Retina (tissue), 1 donor: ENCODE data around the gene LRIT1.

Experiments
- DNase-seq: peaks from one replicate; pipeline ENCODE4 v3.0.0-alpha.2; 2016

LRIT1 gene

GRCh38 chr10:84254552-84255478, 13.5 kb upstream of the LRIT1 start:
- no peak for DNase-seq

GRCh38 chr10:84248794-84249193, 7.4 kb upstream of the LRIT1 start:
- DNase-seq = no peak

- no peak for DNase-seq
Observed at GRCh38 chr10:84247496-84247895, 6.2 kb upstream of the LRIT1 start.

- peak; percentile 90 for DNase-seq
Observed at GRCh38 chr10:84244651-84245270, 3.4 kb upstream of the LRIT1 start, which contains the start of gene RGR. TSS of gene RGR (plus strand) at chr10:84245053. CDS start at chr10:84245091, 38 bp downstream.

- DNase-seq = no peak
Observed at GRCh38 chr10:84243759-84244158, 2.4 kb upstream of the LRIT1 start.

GRCh38 chr10:84238909-84239308, 2.4 kb downstream of the LRIT1 start:
- DNase-seq = no peak

GRCh38 chr10:84237199-84238051, 3.9 kb downstream of the LRIT1 start:
- peak; percentile 44 for DNase-seq

- no peak for DNase-seq
Observed at GRCh38 chr10:84236807-84237198, 4.5 kb downstream of the LRIT1 start.

- DNase-seq = no peak
Observed at GRCh38 chr10:84235096-84235495, 6.2 kb downstream of the LRIT1 start.

GRCh38 chr10:84234479-84234878, 6.9 kb downstream of the LRIT1 start:
- DNase-seq = no peak

- DNase-seq = no peak
Observed at GRCh38 chr10:84233940-84234339, 7.4 kb downstream of the LRIT1 start.

GRCh38 chr10:84232376-84232775, 9.0 kb downstream of the LRIT1 start:
- DNase-seq = no peak

GRCh38 chr10:84230359-84230758, 11.0 kb downstream of the LRIT1 start:
- no peak for DNase-seq

GRCh38 chr10:84227810-84228209, 13.5 kb downstream of the LRIT1 start:
- no peak for DNase-seq

- DNase-seq = no peak
Observed at GRCh38 chr10:84226616-84227015, 14.7 kb downstream of the LRIT1 start.

GRCh38 chr10:84225427-84226173, 15.7 kb downstream of the LRIT1 start, which contains the start of gene LRIT2:
TSS of gene LRIT2 (minus strand) at chr10:84225544. CDS start at chr10:84225520, 24 bp downstream.
- no peak for DNase-seq

- DNase-seq = no peak
Observed at GRCh38 chr10:84224411-84225028, 16.8 kb downstream of the LRIT1 start.

GRCh38 chr10:84221916-84222315, 19.4 kb downstream of the LRIT1 start:
- DNase-seq = no peak

- no peak for DNase-seq
Observed at GRCh38 chr10:84217746-84218145, 23.6 kb downstream of the LRIT1 start.

GRCh38 chr10:84216834-84217233, 24.5 kb downstream of the LRIT1 start:
- DNase-seq = no peak

GRCh38 chr10:84214612-84215235, 26.6 kb downstream of the LRIT1 start:
- DNase-seq = no peak
